ENCODE data around the gene TYMP. TPM values are rescaled to one million over a fixed set of nuclear protein-coding genes. Genes with fewer than 3 reads are reported as not detected.

TYMP gene
- total and polyA plus RNA-seq, 2 of the 8 experiments (the other 6 are each of a cell fraction or from before 2014, with no cell fraction given), result 0.43 to 0.48 TPM

GRCh38 chr22:50516891-50517290 is 12.9 kb downstream of the TYMP start:
- Histone ChIP-seq H3K9ac (replicated peaks in 1 of 4; ENCODE audit: extremely low read depth in 1 of 4, low read depth in 3 of 4, low read length in 3 of 4) (no peak overlapping the region), H3K79me2 (ENCODE audit: control insufficient read depth in 1 of 2, insufficient read depth in 2 of 2, low read length in 2 of 2) (peaks cover 10 to 31% of the 10 kb centered on the region in 2 experiments)
- POLR2A ChIA-PET (ENCODE audit: partially characterized antibody), result interaction anchor here (0.7 to 1.1 kb wide), 3 partner anchors 8 to 55 kb away, joined by 3 read pairs; no protein-coding TSS in a partner anchor
- no peak for TF ChIP-seq SP2 (IDR thresholded peaks at IDR 0.05; ENCODE audit: low read length)
- no peak for TF ChIP-seq NRF1 (IDR thresholded peaks at IDR 0.05; ENCODE audit: low read depth, low read length)
- TF ChIP-seq POLR2A (IDR thresholded peaks at IDR 0.05; ENCODE audit: control extremely low read depth in 1 of 2, low read depth in 2 of 2, low read length in 2 of 2), result no peak
- TF ChIP-seq CREB1 (IDR thresholded peaks at IDR 0.05), result no peak
- TF ChIP-seq YY1 (IDR thresholded peaks at IDR 0.05; ENCODE audit: low read depth, low read length), result no peak
- TF ChIP-seq CTCF (IDR thresholded peaks at IDR 0.05; ENCODE audit: control extremely low read depth in 1 of 3, insufficient read depth in 1 of 3, low read depth in 1 of 3, low read length in 3 of 3), result no peak
- no peak for TF ChIP-seq RAD21 (IDR thresholded peaks at IDR 0.05 in 1 of 2, conservative IDR thresholded peaks at IDR 0.05 in 1 of 2; ENCODE audit: low read depth in 2 of 2, low read length in 2 of 2)
- no peak for TF ChIP-seq CBX8 (IDR thresholded peaks at IDR 0.05; ENCODE audit: borderline replicate concordance, low read depth, low read length)
- TF ChIP-seq SRF (IDR thresholded peaks at IDR 0.05; ENCODE audit: low read depth, low read length), result no peak
- no peak for TF ChIP-seq CHD1 (IDR thresholded peaks at IDR 0.05; ENCODE audit: low read depth, low read length)
- TF ChIP-seq SP1 (IDR thresholded peaks at IDR 0.05; ENCODE audit: low read depth, low read length), result no peak
- TF ChIP-seq POLR2AphosphoS5 (IDR thresholded peaks at IDR 0.05; ENCODE audit: low read depth, low read length), result no peak

More at GRCh38 chr22:50516891-50517290, 12.9 kb downstream of the TYMP start:
- Histone ChIP-seq H3K18ac (ENCODE audit: extremely low read depth, low read length) (no peak overlapping the region), H2BK120ac (replicated peaks; ENCODE audit: low read depth, low read length) (no peak overlapping the region), H3K4me1 (replicated peaks in 1 of 4; ENCODE audit: control insufficient read depth in 3 of 4, insufficient read depth in 4 of 4, low read length in 3 of 4) (no peaks in the 10 kb centered on the region), H3K79me1 (ENCODE audit: low read depth, low read length) (peaks cover 13% of the 10 kb centered on the region; the same call in 1 of the 2 replicates), H3K27me3 (replicated peaks in 1 of 4; ENCODE audit: control insufficient read depth in 3 of 4, extremely low read depth in 1 of 4, insufficient read depth in 3 of 4, low read length in 3 of 4) (no peaks in the 10 kb centered on the region), H2BK20ac (ENCODE audit: low read length) (no peak overlapping the region), H2BK5ac (ENCODE audit: low read depth, low read length) (peak overlapping the region; percentile 24; the same call in 1 of the 2 replicates), H3K23me2 (ENCODE audit: low read depth, low read length) (no peaks in the 10 kb centered on the region), H2AK5ac (ENCODE audit: low read depth, low read length) (no peak overlapping the region), H3K4ac (replicated peaks; ENCODE audit: insufficient read length, low read depth, low read length) (no peak overlapping the region), H4K5ac (ENCODE audit: insufficient read length, low read depth, low read length) (no peak overlapping the region), H3K14ac (ENCODE audit: insufficient read length) (no peak overlapping the region), H3K23ac (ENCODE audit: insufficient read length) (no peak overlapping the region), H3K4me3 (ENCODE audit: extremely low read depth in 1 of 4, insufficient read depth in 2 of 4, low read depth in 3 of 4, low read length in 4 of 4) (no peak overlapping the region), H2AFZ (ENCODE audit: low read length) (no peak overlapping the region), H4K8ac (ENCODE audit: extremely low read depth, insufficient read depth, low read length) (no peak overlapping the region), H3K27ac (ENCODE audit: low read depth, low read length) (no peak overlapping the region), H3K36me3 (ENCODE audit: control insufficient read depth in 2 of 4, insufficient read depth in 4 of 4, low read length in 3 of 4) (peaks cover 0 to 12% (median 7%) of the 10 kb centered on the region in 4 experiments; a peak in 5 of 8 replicates), H3K4me2 (ENCODE audit: insufficient read depth in 1 of 2, low read depth in 2 of 2, low read length in 2 of 2) (no peak overlapping the region), H4K20me1 (replicated peaks in 1 of 2; ENCODE audit: control insufficient read depth in 1 of 2, insufficient read depth in 2 of 2, low read length in 2 of 2) (peaks cover 9 to 18% of the 10 kb centered on the region in 2 experiments), H2BK15ac (ENCODE audit: low read length) (no peak overlapping the region), H3K56ac (replicated peaks; ENCODE audit: insufficient read length, low read depth, low read length) (no peak overlapping the region), H2BK12ac (ENCODE audit: low read depth, low read length) (no peak overlapping the region), H4K91ac (replicated peaks; ENCODE audit: insufficient read length, low read length) (no peak overlapping the region), H3K9me3 (ENCODE audit: insufficient read depth in 2 of 2, low read depth in 1 of 2, low read length in 1 of 2) (no peaks in the 10 kb centered on the region)
- CTCF ChIA-PET (ENCODE audit: partially characterized antibody), result interaction anchor here (0.6 to 1.0 kb wide), 4 partner anchors 9 to 73 kb away, joined by 3 to 4 read pairs (median 3); partner anchors contain the start of gene SCO2
- WGBS, 2 experiments (ENCODE audit: extremely low coverage in 1 of 2, insufficient coverage in 1 of 2, insufficient read length in 1 of 2, insufficient replicate concordance in 2 of 2, low coverage in 1 of 2, low lambda C conversion rate in 2 of 2, missing lambda C conversion rate in 1 of 2), result 93% methylated on average over 16 of the region's 16 CpGs; no CpG with 5 or more reads in 1 of the 2 experiments
- no peak for DNase-seq (ENCODE audit: low read depth in 1 of 2, low spot score in 2 of 2)
- FAIRE-seq, result no peak
